GM20000 (cell line): ENCODE measurements around the gene C1orf116.

Experiments
- DNase-seq: peaks from one replicate; pipeline ENCODE4 v3.0.0; 2012; ENCODE audit warnings: low spot score
- CTCF ChIP-seq: IDR thresholded peaks from 2 replicates; pipeline ENCODE4 v1.5.1; 2012; ENCODE audit warnings: mild to moderate bottlenecking, control low read depth; ENCODE audit errors: extremely low read depth, missing control alignments

The C1orf116 gene

DNA sequence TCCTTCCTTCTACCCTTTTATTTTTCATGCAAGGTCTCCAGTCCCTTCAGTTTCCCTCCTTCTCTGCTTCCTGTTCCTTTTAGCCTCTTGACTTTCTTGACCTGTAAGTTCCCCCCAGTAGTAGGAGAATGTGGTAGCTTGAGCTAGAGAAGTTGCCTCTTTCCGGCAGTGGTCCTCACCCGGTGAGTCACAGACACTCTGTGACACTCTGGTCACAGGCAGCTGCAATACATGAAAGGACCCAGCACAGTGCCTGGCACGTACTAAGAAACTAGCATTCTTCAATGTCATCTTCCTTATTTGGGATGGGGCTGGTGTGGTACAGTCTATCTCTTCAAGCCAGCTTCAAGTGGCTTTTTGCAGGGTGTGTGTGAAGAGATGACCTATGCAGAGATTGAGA is 36.5 kb upstream of the C1orf116 start:
- DNase-seq = no peak
- TF ChIP-seq CTCF = no peak

DNA sequence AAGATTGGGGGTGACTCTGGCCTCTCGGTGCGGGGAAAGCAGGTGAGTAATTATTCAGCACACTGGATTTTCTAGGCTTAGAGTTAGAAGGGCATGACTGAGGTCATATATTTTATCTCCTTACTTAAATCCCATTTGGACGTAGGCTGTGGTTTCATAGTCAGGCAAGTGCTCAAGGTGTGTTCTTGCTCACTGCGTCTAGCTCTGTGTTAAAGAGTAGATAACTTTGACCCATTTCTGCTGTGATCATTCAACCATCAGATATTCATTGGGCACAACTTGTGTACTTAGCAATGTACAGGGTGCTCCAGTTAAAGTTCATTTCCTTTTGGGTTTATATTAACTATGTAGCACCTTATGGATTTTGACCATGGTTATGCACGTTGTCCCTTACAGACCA is 35.1 kb upstream of the C1orf116 start:
- DNase-seq = no peak
- TF ChIP-seq CTCF = no peak

- DNase-seq = no peak
- TF ChIP-seq CTCF = no peak
These were observed 34.6 kb upstream of the C1orf116 start for GRCh38 chr1:207067185-207067584.

GRCh38 chr1:207064561-207064960 is 32.0 kb upstream of the C1orf116 start:
- DNase-seq = no peak
- TF ChIP-seq CTCF = no peak

DNA sequence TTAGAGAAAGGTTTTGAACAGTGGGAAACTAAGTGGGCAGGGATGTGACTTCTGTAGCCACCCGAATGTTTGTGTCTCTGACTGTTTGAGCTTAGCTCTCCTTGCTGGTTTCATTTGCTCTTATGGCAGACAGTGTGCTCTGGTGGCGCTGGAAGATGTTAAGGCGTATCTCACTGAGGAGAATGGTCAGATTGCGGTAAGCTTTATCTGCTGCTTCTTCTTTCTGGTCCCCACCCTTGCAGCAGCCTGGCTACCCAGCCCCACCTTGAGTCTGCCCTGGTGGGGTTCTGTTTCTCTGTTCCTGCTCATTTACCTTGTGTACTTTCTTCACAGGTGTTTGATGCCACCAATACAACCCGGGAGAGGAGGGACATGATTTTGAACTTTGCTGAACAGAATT is 30.5 kb upstream of the C1orf116 start:
- TF ChIP-seq CTCF = no peak
- no peak for DNase-seq

- no peak for TF ChIP-seq CTCF
- no peak for DNase-seq
These were observed 29.5 kb upstream of the C1orf116 start for GRCh38 chr1:207062058-207062457.

- no peak for TF ChIP-seq CTCF
- DNase-seq = no peak
These were observed 28.0 kb upstream of the C1orf116 start for GRCh38 chr1:207060596-207060995.
